Ascending aorta (tissue), 2 donors: ENCODE results near the gene TENT4A. TPM values are rescaled to one million over a fixed set of nuclear protein-coding genes. Genes with fewer than 3 reads are reported as not detected.

ENCODE experiments used
- DNase-seq, 2 donors: peaks; one replicate each; pipeline ENCODE4 v3.0.0-alpha.2; 2019; ENCODE audit warnings: low spot score in 2 of 2
- H3K27ac ChIP-seq, 2 donors: fragments of 200-600 bp; sonication (generic); one replicate each; pipeline ENCODE4 v1.5.1; 2016 to 2017; ENCODE audit warnings: mild to moderate bottlenecking in 1 of 2
- H3K27me3 ChIP-seq: fragments of 200-600 bp; sonication (generic); one replicate; pipeline ENCODE4 v1.5.1; 2017
- H3K36me3 ChIP-seq, 2 donors: fragments of 200-600 bp; sonication (generic); one replicate each; pipeline ENCODE4 v1.5.1; 2016
- H3K4me1 ChIP-seq, 2 donors: fragments of 200-600 bp; sonication (generic); one replicate each; pipeline ENCODE4 v1.5.1; 2016 to 2017; ENCODE audit warnings: mild to moderate bottlenecking in 1 of 2
- H3K4me3 ChIP-seq, 2 donors: fragments of 200-600 bp; sonication (generic); one replicate each; pipeline ENCODE4 v1.5.1; 2016 to 2017; ENCODE audit warnings: mild to moderate bottlenecking in 1 of 2
- H3K9me3 ChIP-seq, 2 donors: fragments of 200-600 bp; sonication (generic); one replicate each; pipeline ENCODE4 v1.5.1; 2016
- CTCF ChIP-seq, 3 experiments: fragments of 200-600 bp in 2 of 3; fragments of 450-650 bp in 1 of 3; sonication (generic) in 2 of 3; IDR thresholded peaks; one replicate each; pipeline ENCODE4 v1.5.1; 2016 to 2019; ENCODE audit warnings: antibody characterized with exemption in 3 of 3, mild to moderate bottlenecking in 1 of 3, moderate library complexity in 1 of 3
- intact Hi-C: fragments of 100-400 bp; cut with DNase I; formaldehyde crosslinking; loops from one replicate; pipeline ENCODE4 v1.15.1; 2023
- total RNA-seq: library from RNA; depleted of rRNA; stranded (reverse); fragments of >200 nt; gene quantifications from one replicate; pipeline ENCODE4 v1.1.0, GENCODE V29; 2016

The TENT4A gene
- total RNA-seq, 1 donor from 2014 or later = 12.5 TPM

GRCh38 chr5:6728795-6729183 lies 15.6 kb downstream of the TENT4A start:
- no peak for DNase-seq
- no peak for TF ChIP-seq CTCF (IDR thresholded peaks at IDR 0.05)
- Histone ChIP-seq H3K9me3 (no peaks in the 10 kb centered on the region), H3K36me3 (no peaks in the 10 kb centered on the region), H3K4me3 (no peak overlapping the region), H3K27me3 (no peaks in the 10 kb centered on the region), H3K27ac (no peak overlapping the region), H3K4me1 (peaks cover 26 to 63% of the 10 kb centered on the region in 2 donors)
- intact Hi-C loops = no loop called here

DNA sequence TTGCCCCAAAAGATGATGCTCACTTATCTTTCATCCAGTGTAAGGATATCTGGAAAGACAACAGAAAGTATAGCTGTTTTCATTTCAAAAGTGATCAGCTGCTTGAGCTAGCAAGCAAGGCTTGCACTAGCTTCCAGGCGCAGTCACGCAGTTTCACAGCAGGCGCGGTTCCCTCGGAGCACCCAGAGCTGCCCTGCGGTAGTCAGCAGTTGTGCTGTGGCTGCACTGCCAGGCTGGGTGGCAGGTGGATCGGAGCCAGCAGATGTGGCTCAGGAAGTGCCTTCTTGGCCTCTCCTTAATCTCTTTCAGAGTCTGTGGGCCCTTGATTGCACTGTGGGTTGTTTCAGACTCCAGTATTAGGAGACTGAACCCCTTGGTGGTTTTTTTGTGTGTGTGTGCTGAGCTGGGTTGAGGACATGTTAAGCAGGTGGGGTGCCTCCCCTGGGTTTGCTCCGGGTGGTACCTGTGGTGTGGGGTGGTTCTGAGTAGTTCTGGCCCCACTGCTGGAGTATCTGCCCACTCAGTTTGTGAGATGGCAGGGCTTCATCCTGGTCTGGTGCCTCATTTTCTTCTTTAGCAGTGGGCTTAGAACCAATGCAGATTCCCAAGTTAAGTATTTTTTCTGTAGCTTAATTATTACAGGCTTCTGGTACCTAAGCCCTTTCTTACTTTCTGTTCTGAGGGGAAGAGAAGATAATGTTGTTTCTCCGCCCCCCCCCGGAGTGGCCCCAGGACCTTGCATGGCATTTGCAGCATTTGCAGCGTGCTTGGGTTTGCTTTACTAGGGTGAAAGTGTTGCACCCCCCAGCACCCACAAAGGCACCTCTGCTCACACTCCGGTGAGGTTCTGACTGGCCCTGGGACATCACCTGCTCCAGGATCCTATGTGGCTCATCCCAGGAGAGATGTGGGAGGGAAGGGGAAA lies 16.4 kb downstream of the TENT4A start:
- intact Hi-C loops = loop anchor here (5.0 kb wide), 2 partner anchors 97 to 1307 kb away; partner anchors contain the start of genes ICE1, NSUN2 and SRD5A1
- DNase-seq = no peak
- no peaks in the 10 kb centered on the region for H3K9me3 ChIP-seq
- no peak overlapping the region for H3K27ac ChIP-seq
- peaks cover 23 to 67% of the 10 kb centered on the region in 2 donors for H3K4me1 ChIP-seq
- no peak for TF ChIP-seq CTCF (IDR thresholded peaks at IDR 0.05)
- no peak overlapping the region for H3K4me3 ChIP-seq
- no peaks in the 10 kb centered on the region for H3K27me3 ChIP-seq
- no peaks in the 10 kb centered on the region for H3K36me3 ChIP-seq

GRCh38 chr5:6730407-6730806 lies 17.2 kb downstream of the TENT4A start:
- no peak for DNase-seq
- peaks cover 23 to 61% of the 10 kb centered on the region in 2 donors for H3K4me1 ChIP-seq
- intact Hi-C loops = loop anchor here (5.0 kb wide), 2 partner anchors 98 to 1308 kb away; partner anchors contain the start of genes ICE1, NSUN2 and SRD5A1

GRCh38 chr5:6730807-6731206 lies 17.6 kb downstream of the TENT4A start:
- no peaks in the 10 kb centered on the region for H3K36me3 ChIP-seq
- no peaks in the 10 kb centered on the region for H3K27me3 ChIP-seq
- H3K4me1 ChIP-seq = peaks cover 23 to 57% of the 10 kb centered on the region in 2 donors
- intact Hi-C loops = loop anchor here (5.0 kb wide), 2 partner anchors 99 to 1309 kb away; partner anchors contain the start of genes ICE1, NSUN2 and SRD5A1
- H3K27ac ChIP-seq = no peak overlapping the region
- no peak overlapping the region for H3K4me3 ChIP-seq
- no peaks in the 10 kb centered on the region for H3K9me3 ChIP-seq
- DNase-seq = no peak
- no peak for TF ChIP-seq CTCF (IDR thresholded peaks at IDR 0.05)

More at GRCh38 chr5:6730407-6730806, 17.2 kb downstream of the TENT4A start:
- Histone ChIP-seq H3K27ac (no peak overlapping the region), H3K27me3 (no peaks in the 10 kb centered on the region), H3K9me3 (no peaks in the 10 kb centered on the region), H3K4me3 (no peak overlapping the region), H3K36me3 (no peaks in the 10 kb centered on the region)
- no peak for TF ChIP-seq CTCF (IDR thresholded peaks at IDR 0.05)

GRCh38 chr5:6731465-6732237 lies 18.4 kb downstream of the TENT4A start:
- Histone ChIP-seq H3K27ac (peak overlapping the region; percentile 81 to 91), H3K9me3 (no peaks in the 10 kb centered on the region), H3K4me1 (peaks cover 23 to 52% of the 10 kb centered on the region in 2 donors), H3K27me3 (no peaks in the 10 kb centered on the region), H3K36me3 (no peaks in the 10 kb centered on the region), H3K4me3 (no peak overlapping the region)
- DNase-seq = no peak
- no peak for TF ChIP-seq CTCF (IDR thresholded peaks at IDR 0.05)
- intact Hi-C loops = loop anchor here (5.0 kb wide), 2 partner anchors 99 to 1309 kb away; partner anchors contain the start of genes ICE1, NSUN2 and SRD5A1
